OCI-LY3 (cell line): ENCODE measurements around the gene SEMA6A.

ENCODE experiments used
- CTCF ChIP-seq: fragments of 200-600, 300-600 bp; sonication (generic); IDR thresholded peaks from 2 replicates; pipeline ENCODE4 v1.5.1; 2014; ENCODE audit warnings: antibody characterized with exemption, low read length, low read depth
- EZH2phosphoT487 ChIP-seq: fragments of 200-600 bp; shearing (Covaris generic); IDR thresholded peaks from 2 replicates; pipeline ENCODE4 v1.6.1; 2018; ENCODE audit warnings: antibody characterized with exemption, mixed run types, low read depth

- TF ChIP-seq CTCF = no peak
- TF ChIP-seq EZH2phosphoT487 = no peak
Observed at GRCh38 chr5:116543501-116543900, 31.1 kb downstream of the SEMA6A start.
